ENCODE data around the gene APBB1.

- no peak for TF ChIP-seq CTCF (conservative IDR thresholded peaks at IDR 0.05)
- TF ChIP-seq EZH2 (IDR thresholded peaks at IDR 0.05; ENCODE audit: low read depth): no peak
Measured at GRCh38 chr11:6431861-6432260, 13.0 kb upstream of the APBB1 start.
